Large intestine (tissue), 12 donors: ENCODE measurements around the gene PJVK. TPM values are rescaled to one million over a fixed set of nuclear protein-coding genes. Genes with fewer than 3 reads are reported as not detected.
A peak's percentile ranks its signal among the peaks of the same experiment; 100 is the strongest.
"Not testable (repeated sequence)": the region's sequence is repeated elsewhere in the genome, so short reads cannot be mapped to it uniquely, and the experiment has no call there.

Source experiments
- DNase-seq, 2 donors: peaks; one replicate each; pipeline versions ENCODE4 v3.0.0 to v3.0.0-alpha.2; 2013
- H3K27ac ChIP-seq: one replicate; pipeline ENCODE4 v1.5.1; 2013; ENCODE audit warnings: low read length
- H3K27me3 ChIP-seq: 2 replicates; pipeline ENCODE4 v1.6.1; 2013; ENCODE audit warnings: low read length; ENCODE audit not compliant: control insufficient read depth, insufficient read depth
- H3K36me3 ChIP-seq: 2 replicates; pipeline ENCODE4 v1.6.1; 2013; ENCODE audit warnings: low read length; ENCODE audit not compliant: control insufficient read depth, insufficient read depth
- H3K4me1 ChIP-seq: one replicate; pipeline ENCODE4 v1.6.1; 2013; ENCODE audit warnings: low read length; ENCODE audit not compliant: control insufficient read depth, insufficient read depth
- H3K4me3 ChIP-seq: one replicate; pipeline ENCODE4 v1.5.1; 2013; ENCODE audit warnings: low read length
- H3K9me3 ChIP-seq: one replicate; pipeline ENCODE4 v1.6.1; 2013; ENCODE audit warnings: mild to moderate bottlenecking, low read depth, low read length, moderate library complexity; ENCODE audit not compliant: control insufficient read depth
- WGBS: methylation state at CpG from one replicate; pipeline ENCODE4 v1.1.5; 2013; ENCODE audit warnings: low lambda C conversion rate; ENCODE audit not compliant: insufficient coverage; 5-methylcytosine and 5-hydroxymethylcytosine counted together
- long read RNA-seq, 11 donors: transcript quantifications; one replicate each; lab custom pipeline, GENCODE V29; 2026
- polyA plus RNA-seq: library from polyadenylated mRNA; unstranded; fragments of 120-200 nt; gene quantifications from one replicate; pipeline ENCODE4 v1.2.1, GENCODE V29; 2013

Gene PJVK, protein sequence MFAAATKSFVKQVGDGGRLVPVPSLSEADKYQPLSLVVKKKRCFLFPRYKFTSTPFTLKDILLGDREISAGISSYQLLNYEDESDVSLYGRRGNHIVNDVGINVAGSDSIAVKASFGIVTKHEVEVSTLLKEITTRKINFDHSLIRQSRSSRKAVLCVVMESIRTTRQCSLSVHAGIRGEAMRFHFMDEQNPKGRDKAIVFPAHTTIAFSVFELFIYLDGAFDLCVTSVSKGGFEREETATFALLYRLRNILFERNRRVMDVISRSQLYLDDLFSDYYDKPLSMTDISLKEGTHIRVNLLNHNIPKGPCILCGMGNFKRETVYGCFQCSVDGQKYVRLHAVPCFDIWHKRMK
- polyA plus RNA-seq: 6.5 TPM
- long read RNA-seq, donor 1: 0 reads
- long read RNA-seq, donor 2, partial matches to known transcripts: 0 of 1 reads
- long read RNA-seq, donor 2, other reads (novel, unspliced or antisense): 0 of 1 reads
- long read RNA-seq, donor 3: 0 reads
- long read RNA-seq, donor 4: 0 reads
- long read RNA-seq, donor 5: 0 reads
- long read RNA-seq, donor 6, partial matches to known transcripts: 0 of 1 reads
- long read RNA-seq, donor 6, other reads (novel, unspliced or antisense): 0 of 1 reads
- long read RNA-seq, donor 7, partial matches to known transcripts: 0 of 1 reads
- long read RNA-seq, donor 7, other reads (novel, unspliced or antisense): 0 of 1 reads
- long read RNA-seq, donor 8, partial matches to known transcripts: 0 of 1 reads
- long read RNA-seq, donor 8, other reads (novel, unspliced or antisense): 0 of 1 reads
- long read RNA-seq, donor 9, partial matches to known transcripts: 0 of 1 reads
- long read RNA-seq, donor 9, other reads (novel, unspliced or antisense): 0 of 1 reads
- long read RNA-seq, donor 10: 0 reads
- long read RNA-seq, donor 11, partial matches to known transcripts: 0 of 1 reads
- long read RNA-seq, donor 11, other reads (novel, unspliced or antisense): 0 of 1 reads

DNA sequence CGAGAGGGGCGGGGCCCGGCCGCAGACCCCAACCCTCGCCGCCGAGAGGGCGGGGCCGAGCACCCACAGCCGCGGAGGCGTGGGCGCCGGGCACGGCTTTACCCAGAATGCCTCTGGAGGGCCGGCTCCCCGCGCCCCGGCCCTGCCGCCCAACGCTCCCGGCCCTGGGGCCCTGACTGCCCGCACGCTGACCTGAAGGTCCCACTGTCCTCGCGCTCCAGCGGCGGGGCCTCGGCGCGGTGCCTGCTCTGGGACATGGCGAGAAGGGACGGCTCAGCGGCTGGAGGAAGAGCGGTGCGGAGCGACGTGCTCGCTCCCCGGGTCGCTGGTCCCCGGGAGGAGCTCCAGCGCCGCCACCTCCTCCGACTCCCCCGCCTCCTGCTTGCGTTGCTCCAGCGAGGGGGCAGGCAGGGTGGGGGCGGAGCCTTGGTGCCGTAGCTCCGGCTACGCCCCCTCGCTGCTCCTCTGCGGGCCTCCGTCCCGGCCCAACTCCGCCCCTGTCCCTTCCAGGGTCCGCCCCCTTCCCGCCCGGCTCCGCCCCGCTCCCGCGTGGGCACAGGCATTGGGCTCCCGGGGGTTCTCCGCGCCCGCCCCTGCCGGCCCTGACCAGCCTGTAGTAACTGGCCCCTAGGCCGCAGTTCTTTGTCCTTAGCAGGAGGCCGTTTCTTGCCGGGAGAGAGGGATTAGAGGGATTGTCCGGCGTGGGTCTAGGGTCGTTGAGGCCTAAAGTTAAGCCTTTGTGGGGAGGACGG lies at the start of gene PJVK, which contains the start of gene PRKRA:
TSS of gene PJVK (plus strand) at position 605 of the 752 bp plus-strand sequence. CDS start 2,032 bp downstream, outside the sequence.
TSS of gene PRKRA (minus strand) at position 402 of the 752 bp plus-strand sequence. CDS start at position 257, 145 bp downstream.
- Histone ChIP-seq H3K4me1 (peaks cover 11% of the 10 kb centered on the region), H3K36me3 (peaks cover 18% of the 10 kb centered on the region), H3K4me3 (peak within 1 kb of the TSS; percentile 50), H3K9me3 (no peaks in the 10 kb centered on the region), H3K27ac (peak within 1 kb of the TSS; percentile 100), H3K27me3 (peaks cover 2% of the 10 kb centered on the region)
- DNase-seq: peak; percentile 98 to 99
- WGBS: no CpG with 5 or more reads among the region's 76 CpGs

- no peaks in the 10 kb centered on the region for H3K9me3 ChIP-seq
- DNase-seq: no peak
- 47% methylated on average over 3 of the region's 6 CpGs for WGBS
- H3K4me3 ChIP-seq: no peak overlapping the region
- no peaks in the 10 kb centered on the region for H3K27me3 ChIP-seq
- no peaks in the 10 kb centered on the region for H3K36me3 ChIP-seq
- H3K4me1 ChIP-seq: no peaks in the 10 kb centered on the region
- H3K27ac ChIP-seq: no peak overlapping the region
Measured at GRCh38 chr2:178401994-178402437, 49.2 kb upstream of the PJVK start.

GRCh38 chr2:178403671-178404306 lies 47.4 kb upstream of the PJVK start:
- Histone ChIP-seq H3K4me3 (no peak overlapping the region), H3K27me3 (no peaks in the 10 kb centered on the region), H3K27ac (no peak overlapping the region), H3K4me1 (no peaks in the 10 kb centered on the region), H3K9me3 (no peaks in the 10 kb centered on the region), H3K36me3 (no peaks in the 10 kb centered on the region)
- WGBS: 67% methylated on average over 1 of the region's 3 CpGs
- no peak for DNase-seq

DNA sequence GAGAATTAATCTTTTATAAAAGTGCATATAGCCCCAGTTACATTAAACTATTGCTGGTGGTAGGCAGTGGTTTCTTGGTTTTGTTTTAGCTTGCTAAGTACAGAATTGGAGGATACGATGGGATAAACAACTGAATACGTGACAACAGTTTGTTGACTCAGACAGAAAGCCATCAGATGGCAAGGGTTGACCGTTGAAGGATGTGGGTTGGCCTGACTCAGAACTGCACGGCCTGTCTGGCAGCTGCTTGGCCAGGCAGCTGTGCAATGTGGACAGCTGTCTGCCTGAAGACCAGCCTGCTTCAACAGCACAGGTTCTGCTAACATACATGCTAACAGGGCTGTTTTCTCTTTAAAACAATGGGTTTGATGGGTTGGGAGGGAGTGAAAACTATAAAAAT lies 46.8 kb upstream of the PJVK start:
- no CpG with 5 or more reads among the region's 4 CpGs for WGBS
- DNase-seq: no peak
- no peak overlapping the region for H3K27ac ChIP-seq

GRCh38 chr2:178409261-178409660 lies 41.9 kb upstream of the PJVK start:
- no peak for DNase-seq
- 96% methylated on average over 3 of the region's 5 CpGs for WGBS

More for the DNA sequence above, 46.8 kb upstream of the PJVK start:
- H3K4me1 ChIP-seq: no peaks in the 10 kb centered on the region
- no peak overlapping the region for H3K4me3 ChIP-seq
- H3K36me3 ChIP-seq: no peaks in the 10 kb centered on the region
- no peaks in the 10 kb centered on the region for H3K27me3 ChIP-seq
- no peaks in the 10 kb centered on the region for H3K9me3 ChIP-seq

DNA sequence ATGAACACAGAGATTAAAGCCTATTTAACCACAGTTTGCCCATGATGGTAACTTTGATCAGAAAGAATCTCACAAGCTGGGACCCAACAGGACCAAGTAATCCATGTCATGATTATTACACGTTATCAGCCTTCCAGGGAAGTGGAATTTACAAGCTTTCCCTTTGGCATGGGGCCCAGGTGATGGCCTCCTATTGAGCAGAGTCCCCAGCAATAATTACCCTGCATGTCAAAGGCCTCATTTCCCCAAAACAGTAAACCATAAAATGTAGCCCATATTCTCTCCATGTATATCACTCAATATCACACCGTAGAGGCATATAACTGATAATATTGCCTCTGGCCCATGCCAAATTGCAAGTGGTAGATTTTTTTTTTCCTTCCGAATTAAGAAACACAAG lies 39.1 kb upstream of the PJVK start:
- Histone ChIP-seq H3K27me3 (no peaks in the 10 kb centered on the region), H3K9me3 (no peaks in the 10 kb centered on the region), H3K36me3 (no peaks in the 10 kb centered on the region), H3K4me3 (no peak overlapping the region), H3K27ac (no peak overlapping the region), H3K4me1 (no peaks in the 10 kb centered on the region)
- peak; percentile 53 to 84 for DNase-seq
- no CpG with 5 or more reads among the region's 3 CpGs for WGBS

More at GRCh38 chr2:178409261-178409660, 41.9 kb upstream of the PJVK start:
- Histone ChIP-seq H3K4me3 (no peak overlapping the region), H3K36me3 (no peaks in the 10 kb centered on the region), H3K9me3 (no peaks in the 10 kb centered on the region), H3K27me3 (no peaks in the 10 kb centered on the region), H3K4me1 (no peaks in the 10 kb centered on the region), H3K27ac (no peak overlapping the region)

DNA sequence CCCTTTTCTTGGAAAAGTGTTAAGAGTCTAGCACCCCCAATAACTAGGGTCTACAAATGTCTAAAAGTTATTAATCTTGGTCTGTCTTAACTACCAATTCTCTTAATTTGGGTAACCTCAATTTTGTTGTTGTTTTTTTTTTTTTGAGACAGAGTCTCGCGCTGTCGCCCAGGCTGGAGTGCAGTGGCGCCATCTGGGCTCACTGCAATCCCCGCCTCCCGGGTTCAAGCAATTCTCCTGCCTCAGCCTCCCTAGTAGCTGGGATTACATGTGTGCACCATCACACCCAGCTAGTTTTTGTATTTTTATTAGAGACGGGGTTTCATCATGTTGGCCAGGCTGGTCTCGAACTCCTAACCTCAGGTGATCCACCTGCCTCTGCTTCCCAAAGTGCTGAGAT lies 38.7 kb upstream of the PJVK start:
- H3K27me3 ChIP-seq, DNase-seq, H3K4me3 ChIP-seq, H3K9me3 ChIP-seq, H3K36me3 ChIP-seq, H3K4me1 ChIP-seq, H3K27ac ChIP-seq: not testable (repeated sequence)
- WGBS: no CpG with 5 or more reads among the region's 8 CpGs

DNA sequence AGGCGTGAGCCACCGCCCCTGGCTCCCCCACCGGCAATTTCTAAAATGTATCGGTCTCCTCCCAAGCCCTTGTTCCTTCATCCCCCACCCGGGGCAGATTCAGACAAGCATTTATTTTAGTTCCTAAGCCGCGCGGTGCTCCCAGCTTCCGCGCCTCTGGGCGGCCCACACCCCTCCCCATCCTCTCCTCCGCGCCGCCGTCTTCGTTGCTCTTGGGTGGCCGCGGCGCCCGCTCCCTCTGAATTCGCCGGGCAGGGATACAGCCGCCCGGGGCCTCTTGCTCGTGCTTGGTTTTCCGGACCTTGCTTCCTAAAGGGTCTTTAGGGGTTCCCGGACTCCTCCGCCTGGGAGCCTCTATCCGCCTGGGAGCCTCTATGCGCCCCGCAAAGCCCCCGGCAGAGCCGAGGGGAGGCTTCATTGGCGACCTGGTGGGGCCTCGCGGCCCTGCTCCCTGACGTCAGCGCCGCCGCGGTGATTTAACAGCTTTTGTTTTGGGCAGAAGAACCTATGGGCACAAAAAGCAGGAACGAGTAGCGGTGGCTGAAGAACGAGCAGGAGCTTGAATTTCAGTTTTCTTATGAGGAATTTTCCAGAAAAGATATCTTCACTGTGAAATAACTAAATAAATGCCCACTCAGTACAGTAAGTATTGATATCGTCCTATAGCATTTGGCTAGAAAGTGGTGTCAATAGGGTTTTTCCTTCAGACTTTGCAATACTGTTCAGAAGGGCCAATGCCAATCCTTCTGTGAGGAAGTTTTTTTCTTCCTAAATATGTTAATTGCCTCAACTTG lies 37.5 kb upstream of the PJVK start:
- WGBS: no CpG with 5 or more reads among the region's 45 CpGs
- peak; percentile 29 to 75 for DNase-seq
- peak overlapping the region; percentile 65 for H3K4me3 ChIP-seq
- H3K27me3 ChIP-seq: no peaks in the 10 kb centered on the region
- H3K9me3 ChIP-seq: no peaks in the 10 kb centered on the region
- H3K36me3 ChIP-seq: no peaks in the 10 kb centered on the region
- H3K27ac ChIP-seq: peak overlapping the region; percentile 72
- H3K4me1 ChIP-seq: no peaks in the 10 kb centered on the region
